Activated CD8-positive, alpha-beta T cell treated with anti-CD3 and anti-CD28 coated beads, Interleukin-2, amount 10 ng/mL, durations not matched to agents 7 days and 5 days (primary cell): ENCODE results near the gene TNS1. TPM values are rescaled to one million over a fixed set of nuclear protein-coding genes. Genes with fewer than 3 reads are reported as not detected.

Source experiments
- ATAC-seq: fragments of 150-1000 bp; cut with Tn5 transposase; one replicate; pipeline ENCODE4 v1.10.0; 2021; ENCODE audit warnings: moderate library complexity
- CTCF ChIA-PET: fragments of 350-600 bp; sonication (Branson Sonifier 250); formaldehyde crosslinking; loops from one replicate; lab custom pipeline; 2021; ENCODE audit warnings: antibody characterized with exemption; lab: Charles Lee
- POLR2A ChIA-PET: fragments of 350-600 bp; sonication (Branson Sonifier 250); formaldehyde crosslinking; loops from one replicate; lab custom pipeline; 2021; ENCODE audit warnings: antibody characterized with exemption; lab: Charles Lee
- DNase-seq: peaks from one replicate; pipeline ENCODE4 v3.0.0-alpha.2; 2020
- H3K27ac Mint-ChIP-seq: one replicate; pipeline ENCODE4 v1.8.0; 2021; ENCODE audit warnings: mild to moderate bottlenecking, mixed read lengths
- H3K27me3 Mint-ChIP-seq: one replicate; pipeline ENCODE4 v1.8.0; 2021; ENCODE audit warnings: low read depth, mixed read lengths
- H3K36me3 Mint-ChIP-seq: one replicate; pipeline ENCODE4 v1.8.0; 2021; ENCODE audit warnings: low read depth, mixed read lengths
- H3K4me1 Mint-ChIP-seq: one replicate; pipeline ENCODE4 v1.8.0; 2021; ENCODE audit warnings: low read depth, mixed read lengths
- H3K4me3 Mint-ChIP-seq: one replicate; pipeline ENCODE4 v1.8.0; 2021; ENCODE audit warnings: mild to moderate bottlenecking, mixed read lengths
- H3K9me3 Mint-ChIP-seq: one replicate; pipeline ENCODE4 v1.8.0; 2022; ENCODE audit warnings: mixed read lengths; ENCODE audit not compliant: insufficient read depth
- total RNA-seq, 2 experiments: library from RNA; stranded (reverse); gene quantifications; one replicate each; pipeline ENCODE4 v1.2.3, GENCODE V29; 2021

The TNS1 gene
- total RNA-seq, 2 experiments from 2014 or later, result 28.9 to 29.8 TPM

GRCh38 chr2:217857624-217858506 is 144.9 kb downstream of the TNS1 start:
- no peak overlapping the region for H3K4me3 Mint-ChIP-seq
- ATAC-seq (no peak), DNase-seq (no peak)
- POLR2A ChIA-PET, result no interaction called here
- H3K4me1 Mint-ChIP-seq, result no peaks in the 10 kb centered on the region
- no peaks in the 10 kb centered on the region for H3K27me3 Mint-ChIP-seq
- CTCF ChIA-PET, result no interaction called here
- H3K9me3 Mint-ChIP-seq, result no peaks in the 10 kb centered on the region
- no peaks in the 10 kb centered on the region for H3K36me3 Mint-ChIP-seq
- H3K27ac Mint-ChIP-seq, result no peak overlapping the region

- H3K4me3 Mint-ChIP-seq, result no peak overlapping the region
- no peaks in the 10 kb centered on the region for H3K27me3 Mint-ChIP-seq
- H3K9me3 Mint-ChIP-seq, result no peaks in the 10 kb centered on the region
- ATAC-seq (no peak), DNase-seq (no peak)
- H3K27ac Mint-ChIP-seq, result no peak overlapping the region
- POLR2A ChIA-PET, result no interaction called here
- CTCF ChIA-PET, result interaction anchor here (1.2 kb wide), 1 partner anchor 71 kb away, joined by 4 read pairs; no protein-coding TSS in a partner anchor
- no peaks in the 10 kb centered on the region for H3K4me1 Mint-ChIP-seq
- no peaks in the 10 kb centered on the region for H3K36me3 Mint-ChIP-seq
These were observed 145.9 kb downstream of the TNS1 start for GRCh38 chr2:217856871-217857270.

- Mint-ChIP-seq H3K4me1 (no peaks in the 10 kb centered on the region), H3K9me3 (no peaks in the 10 kb centered on the region), H3K27me3 (no peaks in the 10 kb centered on the region), H3K36me3 (no peaks in the 10 kb centered on the region), H3K27ac (no peak overlapping the region), H3K4me3 (no peak overlapping the region)
- DNase-seq, result no peak
- no peak for ATAC-seq
- POLR2A ChIA-PET, result no interaction called here
- CTCF ChIA-PET, result interaction anchor here (1.2 kb wide), 1 partner anchor 71 kb away, joined by 4 read pairs; no protein-coding TSS in a partner anchor
These were observed 146.6 kb downstream of the TNS1 start for GRCh38 chr2:217856159-217856558.

- DNase-seq (no peak), ATAC-seq (no peak)
- Mint-ChIP-seq H3K27me3 (no peaks in the 10 kb centered on the region), H3K4me3 (no peak overlapping the region), H3K9me3 (no peaks in the 10 kb centered on the region), H3K36me3 (no peaks in the 10 kb centered on the region), H3K27ac (no peak overlapping the region), H3K4me1 (no peaks in the 10 kb centered on the region)
- ChIA-PET POLR2A (no interaction called here), CTCF (interaction anchor here (1.5 kb wide), 1 partner anchor 69 kb away, joined by 4 read pairs; no protein-coding TSS in a partner anchor)
These were observed 147.9 kb downstream of the TNS1 start for GRCh38 chr2:217854684-217855420.

GRCh38 chr2:217853961-217854360 is 148.8 kb downstream of the TNS1 start:
- no peak for DNase-seq
- POLR2A ChIA-PET, result no interaction called here
- CTCF ChIA-PET, result interaction anchor here (1.5 kb wide), 1 partner anchor 68 kb away, joined by 4 read pairs; no protein-coding TSS in a partner anchor
- no peaks in the 10 kb centered on the region for H3K9me3 Mint-ChIP-seq
- no peak overlapping the region for H3K4me3 Mint-ChIP-seq
- no peaks in the 10 kb centered on the region for H3K36me3 Mint-ChIP-seq
- no peak overlapping the region for H3K27ac Mint-ChIP-seq
- H3K4me1 Mint-ChIP-seq, result no peaks in the 10 kb centered on the region
- no peak for ATAC-seq
- H3K27me3 Mint-ChIP-seq, result no peaks in the 10 kb centered on the region

GRCh38 chr2:217853301-217853881 is 149.4 kb downstream of the TNS1 start:
- no peaks in the 10 kb centered on the region for H3K9me3 Mint-ChIP-seq
- CTCF ChIA-PET, result interaction anchor here (1.5 kb wide), 1 partner anchor 68 kb away, joined by 4 read pairs; no protein-coding TSS in a partner anchor

GRCh38 chr2:217852555-217853211 is 150.1 kb downstream of the TNS1 start:
- H3K27ac Mint-ChIP-seq, result no peak overlapping the region
- no peaks in the 10 kb centered on the region for H3K4me1 Mint-ChIP-seq
- H3K4me3 Mint-ChIP-seq, result no peak overlapping the region
- ChIA-PET CTCF (no interaction called here), POLR2A (no interaction called here)
- DNase-seq (no peak), ATAC-seq (no peak)
- no peaks in the 10 kb centered on the region for H3K9me3 Mint-ChIP-seq
- H3K36me3 Mint-ChIP-seq, result no peaks in the 10 kb centered on the region
- no peaks in the 10 kb centered on the region for H3K27me3 Mint-ChIP-seq

More at GRCh38 chr2:217853301-217853881, 149.4 kb downstream of the TNS1 start:
- ATAC-seq (no peak), DNase-seq (no peak)
- no peaks in the 10 kb centered on the region for H3K4me1 Mint-ChIP-seq
- H3K27ac Mint-ChIP-seq, result no peak overlapping the region
- POLR2A ChIA-PET, result no interaction called here
- no peaks in the 10 kb centered on the region for H3K36me3 Mint-ChIP-seq
- H3K27me3 Mint-ChIP-seq, result no peaks in the 10 kb centered on the region
- H3K4me3 Mint-ChIP-seq, result no peak overlapping the region

GRCh38 chr2:217851191-217852020 is 151.4 kb downstream of the TNS1 start:
- DNase-seq (no peak), ATAC-seq (no peak)
- CTCF ChIA-PET, result no interaction called here
- POLR2A ChIA-PET, result no interaction called here
- Mint-ChIP-seq H3K4me1 (no peaks in the 10 kb centered on the region), H3K27ac (no peak overlapping the region), H3K4me3 (no peak overlapping the region), H3K27me3 (no peaks in the 10 kb centered on the region), H3K9me3 (no peaks in the 10 kb centered on the region), H3K36me3 (no peaks in the 10 kb centered on the region)

GRCh38 chr2:217849154-217849975 is 153.4 kb downstream of the TNS1 start:
- Mint-ChIP-seq H3K27me3 (no peaks in the 10 kb centered on the region), H3K4me3 (no peak overlapping the region), H3K9me3 (no peaks in the 10 kb centered on the region), H3K4me1 (no peaks in the 10 kb centered on the region), H3K27ac (no peak overlapping the region), H3K36me3 (no peaks in the 10 kb centered on the region)
- ChIA-PET POLR2A (no interaction called here), CTCF (no interaction called here)
- ATAC-seq (no peak), DNase-seq (no peak)

GRCh38 chr2:217848351-217848957 is 154.3 kb downstream of the TNS1 start:
- H3K36me3 Mint-ChIP-seq, result no peaks in the 10 kb centered on the region
- no peak for ATAC-seq
- POLR2A ChIA-PET, result no interaction called here
- no peak overlapping the region for H3K27ac Mint-ChIP-seq
- no peaks in the 10 kb centered on the region for H3K4me1 Mint-ChIP-seq
- no peaks in the 10 kb centered on the region for H3K9me3 Mint-ChIP-seq
- DNase-seq, result no peak
- no peaks in the 10 kb centered on the region for H3K27me3 Mint-ChIP-seq
- CTCF ChIA-PET, result no interaction called here
- H3K4me3 Mint-ChIP-seq, result no peak overlapping the region
